ENCODE results near the gene PIGV.
"Not testable (repeated sequence)": the region's sequence is repeated elsewhere in the genome, so short reads cannot be mapped to it uniquely, and the experiment has no call there.

Gene PIGV

GRCh38 chr1:26799479-26800142, 11.9 kb downstream of the PIGV start:
- DNase-seq, result no peak

- DNase-seq, result not testable (repeated sequence)
Measured at GRCh38 chr1:26803932-26804331, 16.2 kb downstream of the PIGV start.

DNA sequence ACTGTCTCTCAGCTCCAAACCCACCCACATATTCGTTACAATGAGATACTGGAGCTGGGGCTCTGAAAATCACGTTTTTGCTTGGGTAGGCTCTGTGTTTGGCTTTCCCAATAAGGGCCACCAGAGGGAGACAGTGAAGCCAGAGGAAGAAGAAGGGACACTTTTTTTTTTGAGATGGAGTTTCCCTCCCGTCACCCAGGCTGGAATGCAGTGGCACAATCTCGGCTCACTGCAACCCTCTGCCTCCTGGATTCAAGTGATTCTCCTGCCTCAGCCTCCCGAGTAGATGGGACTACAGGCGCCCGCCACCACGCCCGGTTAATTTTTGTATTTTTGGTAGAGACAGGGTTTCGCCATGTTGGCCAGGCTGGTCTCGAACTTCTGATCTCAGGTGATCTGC, 22.4 kb downstream of the PIGV start:
- peak; percentile 63 for DNase-seq

DNA sequence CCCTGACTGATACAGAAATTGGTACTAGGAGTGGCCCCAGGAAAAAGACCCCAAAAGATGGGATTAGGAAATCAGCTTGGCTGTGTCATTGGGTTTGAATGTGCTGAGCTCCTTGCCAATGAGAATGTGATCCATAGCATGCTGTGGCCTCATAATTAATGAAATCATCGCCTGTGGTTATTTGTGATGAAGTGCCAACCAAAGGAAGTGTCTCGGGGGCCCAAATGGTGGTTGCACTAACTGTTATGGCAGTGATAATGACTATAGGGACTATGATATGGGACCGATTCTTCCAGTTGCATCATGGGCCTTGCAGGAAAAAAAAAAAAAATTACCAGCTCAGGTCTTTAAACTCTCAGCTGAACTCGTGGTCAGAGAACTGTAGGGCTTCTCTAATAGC, 23.3 kb downstream of the PIGV start:
- DNase-seq, result no peak

DNA sequence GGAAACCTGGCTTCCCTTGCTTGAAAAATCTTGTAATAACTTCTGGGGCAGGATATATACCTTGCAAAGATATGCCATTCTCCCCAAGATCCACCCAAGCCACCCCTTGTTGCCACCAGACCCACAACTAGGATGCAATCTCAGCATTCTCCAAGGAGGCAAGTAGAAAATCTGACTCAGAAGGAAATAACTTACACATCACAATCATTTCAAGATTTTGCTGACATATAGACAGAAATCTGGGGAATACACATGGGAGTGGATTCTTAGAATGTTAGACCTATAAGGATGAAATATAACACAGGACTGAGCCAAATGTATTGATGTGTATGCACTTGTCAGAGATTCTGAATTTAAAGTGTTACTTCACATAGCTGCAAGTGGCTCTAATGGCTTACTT, 24.0 kb downstream of the PIGV start:
- DNase-seq, result no peak

- DNase-seq, result no peak
Measured at GRCh38 chr1:26814377-26814776, 26.6 kb downstream of the PIGV start.

DNA sequence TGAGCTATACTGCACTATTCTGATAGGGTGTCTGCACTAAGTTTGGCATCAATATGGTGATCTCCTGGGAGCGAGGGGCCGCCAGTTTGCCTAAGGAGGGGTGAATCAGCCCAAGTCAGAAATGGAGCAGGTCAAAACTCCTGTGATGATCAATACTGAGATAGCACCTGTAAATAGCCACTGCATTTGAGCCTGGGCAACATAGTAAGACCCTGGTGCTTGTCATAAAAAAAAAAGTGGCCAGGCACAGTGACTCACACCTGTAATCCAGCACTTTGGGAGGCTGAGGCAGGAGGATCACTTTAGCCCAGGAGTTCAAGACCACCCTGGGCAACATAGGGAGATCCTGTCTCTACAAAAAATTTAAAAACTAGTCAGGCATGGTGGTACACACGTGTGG, 27.1 kb downstream of the PIGV start:
- DNase-seq, result no peak

- DNase-seq, result no peak
Measured at GRCh38 chr1:26820784-26821269, 33.1 kb downstream of the PIGV start.

DNA sequence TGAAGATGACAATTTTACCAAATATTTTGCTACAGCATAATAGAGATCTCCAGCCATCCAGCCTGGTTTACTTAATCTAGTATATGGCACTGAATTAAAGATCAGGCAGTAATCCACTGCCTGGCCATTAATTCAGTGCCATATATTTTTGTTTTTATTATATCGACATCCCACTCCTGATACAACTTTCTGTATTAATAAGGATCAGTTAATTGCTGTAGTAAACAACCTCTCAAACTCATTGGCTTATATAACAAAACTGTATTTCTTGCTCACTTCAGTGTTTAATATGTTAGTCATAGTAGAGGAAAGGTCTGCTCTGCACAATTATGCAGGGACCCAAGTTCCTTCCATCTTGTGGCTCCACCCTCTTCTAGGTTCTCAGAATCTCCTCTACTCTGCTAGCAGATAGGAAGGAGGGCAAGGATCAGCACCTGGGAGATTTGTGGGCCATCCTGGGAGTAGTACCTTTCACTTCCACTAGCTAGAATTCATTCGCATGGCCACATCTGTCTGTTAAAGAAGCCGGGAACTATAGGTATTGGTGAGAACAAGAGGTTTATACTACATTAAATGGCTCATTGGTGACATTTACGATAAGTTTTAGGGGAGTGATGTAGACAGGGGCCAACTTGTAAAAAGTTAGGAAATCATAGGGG, 35.1 kb downstream of the PIGV start:
- DNase-seq, result no peak

DNA sequence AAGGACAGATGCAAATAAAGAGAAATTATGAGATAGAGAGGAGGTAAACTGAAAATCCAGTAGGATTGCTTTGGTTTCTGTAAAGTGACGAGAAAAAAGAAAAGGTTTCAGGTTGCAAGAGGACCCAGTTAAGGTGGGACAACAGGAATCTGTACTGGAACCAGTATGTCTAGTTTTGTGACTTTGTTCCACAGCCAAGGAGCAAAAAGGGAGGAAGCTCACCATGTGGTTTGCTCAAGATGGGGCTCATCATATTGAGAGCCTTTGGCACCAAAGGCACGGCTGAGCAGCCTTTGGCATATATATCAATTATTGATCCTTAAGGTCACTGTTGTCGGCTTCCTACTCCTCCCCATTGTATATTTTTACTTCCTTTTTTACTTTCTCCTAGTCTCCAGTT, 37.0 kb downstream of the PIGV start:
- no peak for DNase-seq

GRCh38 chr1:26826261-26827105, 38.7 kb downstream of the PIGV start, which contains the start of gene ZDHHC18:
Gene ZDHHC18 (plus strand): TSS chr1:26826688. CDS start chr1:26826805, 117 bp downstream.
- DNase-seq, result peak; percentile 71

- DNase-seq, result no peak
Measured at GRCh38 chr1:26827106-26827604, 39.4 kb downstream of the PIGV start.

- DNase-seq, result no peak
Measured at GRCh38 chr1:26827663-26828062, 39.9 kb downstream of the PIGV start.

- no peak for DNase-seq
Measured at GRCh38 chr1:26828411-26828991, 40.8 kb downstream of the PIGV start.

DNA sequence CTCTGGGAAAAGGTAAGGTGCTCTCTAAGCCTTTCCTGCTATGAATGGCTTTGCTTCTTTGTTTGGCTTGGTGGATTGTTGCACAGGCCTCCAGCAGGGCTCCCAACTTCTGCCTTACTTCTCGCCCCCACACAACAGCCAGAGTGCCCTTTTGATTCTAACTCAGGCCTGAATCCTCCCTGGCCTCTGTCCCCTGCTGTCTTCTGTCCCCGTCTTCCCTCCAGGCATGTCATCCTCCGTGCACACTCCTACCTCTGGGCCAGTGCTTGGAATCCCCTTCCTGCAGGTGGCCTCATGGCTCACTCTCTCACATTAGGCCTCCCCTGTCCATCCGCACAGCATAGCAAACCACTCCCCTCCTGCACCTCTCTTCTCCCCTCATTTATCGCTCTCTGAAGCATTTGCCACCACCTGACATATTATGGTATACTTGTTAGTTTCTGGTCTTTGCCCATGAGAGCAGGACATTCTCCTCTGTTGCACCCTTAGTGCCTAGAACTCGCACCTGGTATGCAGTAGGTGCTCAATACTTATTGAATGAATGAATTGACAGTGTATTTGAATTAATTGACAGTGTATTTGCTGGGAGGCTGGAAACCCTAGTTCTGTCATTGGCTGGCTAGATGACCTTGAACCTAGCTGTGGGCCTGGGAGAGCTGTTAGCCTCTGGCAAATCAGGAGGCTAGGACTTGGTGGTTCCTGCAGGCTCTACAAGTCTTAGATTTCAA, 41.6 kb downstream of the PIGV start:
- DNase-seq, result no peak

- DNase-seq, result no peak
Measured at GRCh38 chr1:26831059-26831458, 43.3 kb downstream of the PIGV start.

DNA sequence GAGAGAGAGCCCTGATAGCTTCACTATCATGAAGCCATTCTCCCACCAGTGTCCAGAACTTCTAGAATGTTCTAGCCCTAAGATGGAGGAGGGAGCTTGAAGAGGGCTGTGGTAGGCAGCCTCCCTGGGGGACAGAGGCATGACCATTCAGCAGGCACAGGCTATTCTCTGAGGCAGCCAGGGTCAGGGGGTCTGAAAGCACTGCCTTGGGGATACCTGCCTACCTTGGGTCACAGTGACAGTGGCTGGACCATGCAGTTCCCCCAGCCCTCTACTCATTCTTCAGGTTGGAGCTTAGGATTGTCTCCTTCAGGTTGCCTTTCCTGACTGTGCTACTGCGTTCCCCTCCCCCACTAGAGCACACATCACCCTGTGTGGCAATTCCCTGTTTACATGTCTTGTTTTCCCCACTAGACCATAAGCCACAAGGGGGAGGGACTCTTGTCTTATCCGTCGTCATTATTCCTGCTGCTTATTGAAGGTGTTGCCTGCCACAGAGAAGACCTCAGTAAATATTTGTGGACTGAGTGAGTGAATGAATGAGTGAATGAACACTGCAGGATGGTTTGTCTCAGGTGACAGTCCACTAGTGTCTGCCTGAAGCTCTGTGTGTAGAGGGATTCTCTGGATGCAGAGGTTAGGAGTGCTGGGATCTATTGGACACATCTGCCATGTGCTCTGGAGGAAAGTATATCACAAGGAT, 43.9 kb downstream of the PIGV start:
- DNase-seq, result no peak

- DNase-seq, result no peak
Measured at GRCh38 chr1:26832249-26832960, 44.7 kb downstream of the PIGV start.

DNA sequence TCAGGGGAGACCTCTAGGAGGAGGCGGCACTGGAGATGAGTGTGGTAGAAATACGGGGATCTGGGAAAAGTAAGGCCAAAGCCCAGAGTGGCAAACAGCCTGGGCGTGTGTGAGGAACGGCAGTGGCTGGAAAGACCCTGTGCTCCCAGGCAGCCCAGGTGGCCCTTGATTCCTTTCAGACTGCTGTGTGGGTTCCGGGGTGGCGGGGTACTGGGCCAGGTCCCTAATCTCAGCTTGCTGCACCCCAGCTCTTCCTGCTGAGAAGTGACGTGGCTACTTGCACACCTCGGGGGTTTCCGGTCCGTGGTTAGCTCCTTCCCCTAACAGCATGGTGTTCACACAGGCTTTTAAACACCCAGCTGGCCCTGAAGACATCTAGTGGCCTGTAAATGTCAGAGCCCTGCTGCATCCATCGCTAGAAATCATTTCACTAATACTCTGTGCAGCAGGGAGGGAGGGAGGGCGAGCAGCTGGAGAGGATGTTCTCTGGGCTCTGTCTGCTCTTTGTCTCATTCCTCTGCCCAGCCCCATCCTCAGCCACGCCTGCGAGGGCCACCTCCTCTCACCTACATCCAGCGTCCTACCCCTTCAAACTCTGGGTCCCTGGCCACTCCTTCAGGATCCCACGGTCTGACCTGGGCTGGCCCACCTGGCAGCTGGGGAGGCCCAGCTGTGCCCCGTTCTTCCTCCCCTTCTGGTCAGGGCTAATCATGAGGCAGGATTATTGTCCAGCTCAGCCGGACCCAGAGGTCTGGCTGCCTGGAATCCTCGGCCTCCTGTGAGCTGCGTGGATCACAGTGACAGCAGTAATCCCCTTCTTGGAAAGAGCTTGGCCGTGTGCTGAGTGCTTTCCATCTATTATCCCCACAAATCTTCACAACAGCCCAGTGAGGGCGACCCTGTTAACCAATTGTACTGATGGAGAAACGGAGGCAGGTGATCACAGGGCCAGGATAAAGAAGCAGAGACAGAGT, 46.0 kb downstream of the PIGV start:
- peak; percentile 71 for DNase-seq

- DNase-seq, result not testable (repeated sequence)
Measured at GRCh38 chr1:26837665-26838064, 49.9 kb downstream of the PIGV start.

Measured in stimulated activated CD4-positive, alpha-beta T cell treated with anti-CD3 and anti-CD28 coated beads, Interleukin-12 subunit alpha, Interleukin-12 subunit beta, amount 100 ng/mL, for 4 hours (primary cell).